HG03280 (cell line): ENCODE measurements around the gene NELFB.
"Not testable (repeated sequence)": the region's sequence is repeated elsewhere in the genome, so short reads cannot be mapped to it uniquely, and the experiment has no call there.

ENCODE experiments used
- ATAC-seq: cut with Tn5 transposase; IDR thresholded peaks from one replicate; pipeline ENCODE4 v1.9.1; 2021; ENCODE audit warnings: mild to moderate bottlenecking, moderate library complexity; ENCODE audit not compliant: unreplicated experiment

NELFB gene

DNA sequence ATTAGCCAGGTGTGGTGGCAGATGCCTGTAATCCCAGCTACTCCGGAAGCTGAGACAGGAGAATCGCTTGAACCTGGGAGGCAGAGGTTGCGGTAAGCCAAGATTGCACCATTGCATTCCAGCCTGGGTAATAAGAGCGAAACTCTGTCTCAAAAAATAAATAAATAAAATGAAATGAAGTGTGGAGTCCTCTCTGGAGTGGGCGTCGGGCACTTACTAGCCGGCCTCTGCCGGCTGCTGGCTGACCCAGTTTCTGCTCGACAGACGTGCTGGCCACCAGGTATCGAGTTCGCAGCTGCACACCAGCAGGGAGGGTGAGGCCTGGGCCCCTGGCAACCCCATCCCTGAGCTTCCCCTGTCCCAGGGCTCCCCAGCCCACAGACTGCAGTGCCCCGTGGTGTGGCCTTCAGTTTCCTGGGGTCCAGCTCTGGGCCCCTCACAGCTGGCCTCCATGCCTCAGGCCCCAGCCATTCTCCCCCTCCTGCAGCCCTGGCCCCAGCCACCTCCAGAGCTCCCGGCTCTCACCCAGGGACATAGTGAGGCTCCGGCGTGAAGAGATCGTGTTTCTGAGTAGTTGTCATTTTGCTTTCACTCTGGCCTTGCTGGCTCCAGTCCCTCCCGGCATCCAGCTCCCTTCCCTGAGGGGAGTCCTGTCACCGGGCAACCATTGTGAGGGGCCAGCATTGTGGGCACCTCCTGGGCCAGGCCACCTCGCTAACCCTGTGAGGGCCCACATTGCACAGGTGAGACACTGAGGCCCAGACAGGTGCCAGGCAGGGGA is 7.8 kb upstream of the NELFB start:
- no peak for ATAC-seq

DNA sequence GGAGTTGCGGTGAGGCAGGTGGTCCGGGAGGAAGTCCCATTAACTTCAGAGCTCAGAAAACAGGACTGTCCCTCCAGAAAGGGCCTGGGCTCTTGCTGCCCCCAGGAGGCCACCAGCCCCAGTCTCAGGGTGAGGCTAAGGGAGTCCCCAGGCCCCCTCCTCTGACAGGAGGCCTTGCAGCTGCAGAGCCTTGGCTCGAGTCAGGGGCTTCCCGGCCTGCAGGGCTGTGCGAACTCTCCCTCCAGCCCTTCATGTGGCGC is 7.3 kb upstream of the NELFB start:
- ATAC-seq: no peak

DNA sequence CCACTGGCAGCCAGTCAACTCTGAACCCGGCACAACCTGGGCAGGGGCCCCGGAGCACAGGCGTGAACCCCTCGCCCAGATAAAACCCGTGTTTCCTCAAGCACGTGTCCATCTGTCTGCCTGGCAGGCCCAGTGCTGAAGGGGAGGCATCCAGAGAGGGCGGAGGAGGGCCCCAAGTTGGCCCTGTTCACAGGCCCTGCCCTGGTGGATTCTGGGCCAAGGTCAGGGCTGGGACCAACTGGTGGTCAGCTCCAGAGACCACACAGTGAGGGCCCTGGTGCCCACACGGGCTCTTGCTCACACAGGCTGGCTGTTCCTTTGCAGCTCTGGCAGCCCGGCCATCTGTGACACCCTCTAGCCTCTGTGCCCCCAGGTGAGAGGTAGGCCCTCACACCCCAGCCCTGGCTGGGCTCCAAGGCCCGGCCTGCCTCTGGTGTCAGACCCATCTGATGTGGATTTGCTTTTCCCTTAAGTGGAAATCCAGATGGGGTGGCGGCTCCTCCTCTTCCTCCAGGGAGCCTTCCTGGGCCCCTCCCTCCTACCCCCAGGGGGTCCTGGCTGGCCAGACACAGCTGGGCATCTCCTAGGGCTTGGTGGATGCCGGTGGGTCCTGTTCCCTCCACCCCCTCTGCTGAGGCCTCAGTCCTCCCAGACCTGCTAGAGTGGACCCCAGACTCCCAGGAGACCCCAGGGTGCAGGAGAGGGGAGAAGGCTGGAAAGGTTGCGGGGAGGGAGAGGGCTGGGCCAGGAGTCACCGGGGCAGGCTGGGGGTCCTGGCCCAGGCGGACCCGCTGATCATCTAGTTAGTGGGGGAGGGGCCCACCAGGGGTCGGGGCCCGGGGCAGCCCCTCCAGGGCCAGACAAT is 4.6 kb upstream of the NELFB start:
- ATAC-seq: no peak

DNA sequence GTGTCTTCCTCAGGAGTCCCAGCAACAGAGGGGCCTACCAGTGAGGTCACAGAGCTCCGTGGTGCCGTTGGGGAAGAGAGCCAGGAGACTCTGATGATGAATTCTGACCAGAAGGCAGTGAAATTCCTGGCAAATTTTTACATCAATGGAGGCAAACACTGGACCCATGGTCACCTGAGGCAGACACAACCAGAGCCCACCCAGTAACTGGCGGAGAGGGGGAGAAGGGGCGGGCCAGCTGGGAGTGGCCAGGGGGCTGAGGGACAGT is 4.0 kb upstream of the NELFB start, which contains the start of gene STPG3:
TSS of gene STPG3 (plus strand) at position 93 of the 268 bp plus-strand sequence. CDS start at position 94, 1 bp downstream.
- ATAC-seq: no peak

DNA sequence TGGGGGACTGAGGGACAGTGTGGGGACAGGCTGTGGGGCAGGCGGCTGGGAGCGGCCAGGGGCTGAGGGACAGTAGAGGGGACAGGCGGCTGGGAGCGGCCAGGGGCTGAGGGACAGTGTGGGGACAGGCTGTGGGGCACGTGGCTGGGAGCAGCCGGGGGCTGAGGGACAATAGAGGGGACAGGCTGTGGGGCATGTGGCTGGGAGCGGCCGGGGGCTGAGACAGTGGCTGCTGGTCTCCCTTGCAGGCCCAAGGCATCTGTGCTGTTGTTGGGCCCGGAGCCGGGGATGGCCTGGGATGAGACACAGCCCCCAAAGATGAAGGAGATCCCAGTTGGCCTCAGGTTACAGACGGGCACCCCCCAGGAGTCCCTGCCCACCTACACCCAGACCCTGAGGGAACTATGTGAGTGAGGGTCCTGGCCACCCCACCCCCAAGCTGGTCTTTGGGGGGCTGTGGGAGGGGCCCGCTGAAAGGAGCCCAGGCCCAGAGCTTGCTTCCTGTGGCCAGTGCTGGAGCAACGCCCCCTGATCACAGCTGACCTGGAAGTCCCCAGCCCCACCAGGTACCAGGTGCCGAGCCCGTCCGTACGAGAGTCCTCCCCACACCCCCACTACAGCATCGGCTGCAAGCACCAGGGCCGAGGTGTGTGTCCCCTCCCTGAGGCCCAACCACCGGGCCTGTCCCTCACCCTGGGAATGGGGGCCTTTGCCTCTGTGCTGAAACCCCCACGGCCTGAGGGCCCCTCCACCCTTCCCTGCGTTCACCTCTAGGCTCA is 3.4 kb upstream of the NELFB start:
- no peak for ATAC-seq

DNA sequence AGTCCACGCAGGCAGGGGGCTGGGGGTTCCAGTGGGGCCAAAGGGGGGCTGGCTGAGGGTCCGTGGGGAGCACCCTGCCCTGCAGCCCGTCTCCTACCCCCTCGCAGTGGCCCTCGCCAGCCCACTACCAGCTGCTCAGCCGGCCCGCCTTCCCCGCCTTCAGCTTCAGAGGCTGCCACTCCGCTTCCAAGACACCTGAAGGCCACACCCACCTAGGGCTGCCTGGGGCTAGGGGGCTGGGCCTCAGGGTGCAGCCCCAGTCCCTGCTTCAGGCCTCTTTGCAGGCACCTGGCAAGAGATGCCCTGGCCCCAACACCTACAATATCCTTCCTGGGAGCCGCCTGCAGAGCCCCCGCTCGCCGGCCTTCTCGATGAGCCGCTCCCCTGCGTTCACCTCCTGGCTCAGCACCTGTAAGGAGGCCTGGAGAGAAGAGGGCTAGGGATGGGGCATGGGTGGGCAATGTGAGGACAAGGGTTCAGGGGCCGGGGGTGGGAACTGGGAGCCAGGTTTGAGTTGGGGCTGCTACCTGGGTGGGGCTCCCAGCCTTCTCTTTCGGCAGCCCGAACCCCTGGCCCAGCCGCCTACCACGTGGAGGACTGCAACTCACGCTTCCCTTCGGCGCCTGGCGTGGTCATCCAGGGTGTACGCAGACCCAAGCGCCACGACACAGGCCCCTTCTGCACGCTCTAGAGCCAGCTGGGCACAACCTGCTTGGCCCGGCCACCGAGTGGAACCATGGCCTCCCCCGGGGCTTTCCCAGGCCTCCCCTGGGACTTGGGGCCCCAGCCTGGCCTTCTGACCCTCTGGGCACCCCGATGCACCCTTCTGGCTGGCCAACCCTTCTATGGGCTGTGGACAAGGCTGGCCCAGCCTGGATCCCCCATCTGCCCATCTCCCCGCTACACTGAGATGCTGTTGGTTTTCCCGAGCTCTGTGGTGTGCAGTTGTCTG is 2.3 kb upstream of the NELFB start:
- no peak for ATAC-seq

DNA sequence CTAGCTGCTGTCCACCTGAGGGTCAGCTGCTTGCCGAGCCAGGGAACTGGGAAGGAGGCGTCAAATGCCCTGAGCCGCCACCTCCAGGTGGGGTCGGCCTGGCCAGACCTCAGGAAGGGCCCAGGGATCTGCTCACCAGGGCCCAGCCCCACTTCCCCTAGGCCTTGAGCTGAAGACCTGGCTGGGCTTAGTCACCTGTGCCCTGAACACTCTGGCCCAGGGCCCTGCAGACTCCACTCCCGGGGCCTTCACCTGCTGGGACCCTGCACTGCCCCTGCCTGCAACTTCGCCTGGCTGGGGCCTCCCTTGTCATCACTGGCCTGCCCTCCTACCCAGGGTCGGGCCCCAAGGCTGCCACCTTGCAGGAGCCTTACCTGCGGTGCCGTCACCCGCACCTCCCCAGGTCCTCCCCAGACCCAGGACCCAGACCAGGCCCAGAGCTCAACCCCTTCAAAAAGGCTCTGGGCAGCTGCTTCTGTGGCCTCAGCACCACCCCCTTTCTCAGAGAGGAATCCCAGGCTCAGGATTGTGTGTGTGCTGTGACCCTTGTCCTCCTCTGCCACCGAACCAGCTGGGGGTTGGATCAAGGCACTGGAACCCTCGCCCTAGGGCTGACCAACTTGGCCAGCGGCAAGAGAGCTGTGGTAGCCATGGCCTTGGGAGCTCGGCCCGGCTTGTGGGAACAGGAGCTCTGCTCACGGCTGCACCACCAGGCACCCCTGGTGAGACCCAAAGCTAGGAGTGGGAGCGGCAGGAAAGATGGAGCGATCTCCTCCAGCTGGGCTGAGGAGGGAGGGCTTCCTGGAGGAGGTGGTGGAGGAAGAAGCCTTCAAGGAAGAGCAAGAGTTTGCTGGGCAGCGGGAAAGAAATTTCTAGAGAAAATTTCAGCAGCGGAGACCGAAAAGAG is 1.2 kb upstream of the NELFB start:
- no peak for ATAC-seq

DNA sequence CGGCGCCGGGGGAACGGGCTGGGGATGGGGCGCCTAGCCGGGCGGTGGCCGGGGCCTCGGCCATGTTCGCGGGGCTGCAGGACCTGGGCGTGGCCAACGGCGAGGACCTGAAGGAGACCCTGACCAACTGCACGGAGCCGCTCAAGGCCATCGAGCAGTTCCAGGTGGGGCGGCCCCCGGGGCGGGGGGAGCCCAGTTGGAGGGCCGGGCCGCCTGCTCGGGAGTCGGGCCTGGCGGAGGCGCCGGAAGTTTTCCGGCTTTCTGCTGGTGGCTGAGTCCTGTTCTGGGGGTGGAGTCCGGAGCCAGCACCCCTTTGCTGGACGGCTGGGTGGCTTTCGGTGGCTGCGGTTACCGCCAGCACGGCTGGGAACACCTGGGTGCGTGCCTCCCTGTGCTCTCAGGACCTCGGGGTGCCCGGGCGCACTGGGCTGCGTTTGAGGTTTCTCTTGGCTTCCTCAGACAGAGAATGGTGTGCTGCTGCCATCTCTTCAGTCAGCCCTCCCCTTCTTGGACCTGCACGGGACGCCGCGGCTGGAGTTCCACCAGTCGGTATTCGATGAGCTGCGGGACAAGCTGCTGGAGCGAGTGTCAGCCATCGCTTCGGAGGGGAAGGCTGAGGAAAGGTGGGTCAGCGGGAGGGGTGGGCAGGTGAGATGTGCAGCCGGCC is 454 bp downstream of the NELFB start:
- no peak for ATAC-seq

DNA sequence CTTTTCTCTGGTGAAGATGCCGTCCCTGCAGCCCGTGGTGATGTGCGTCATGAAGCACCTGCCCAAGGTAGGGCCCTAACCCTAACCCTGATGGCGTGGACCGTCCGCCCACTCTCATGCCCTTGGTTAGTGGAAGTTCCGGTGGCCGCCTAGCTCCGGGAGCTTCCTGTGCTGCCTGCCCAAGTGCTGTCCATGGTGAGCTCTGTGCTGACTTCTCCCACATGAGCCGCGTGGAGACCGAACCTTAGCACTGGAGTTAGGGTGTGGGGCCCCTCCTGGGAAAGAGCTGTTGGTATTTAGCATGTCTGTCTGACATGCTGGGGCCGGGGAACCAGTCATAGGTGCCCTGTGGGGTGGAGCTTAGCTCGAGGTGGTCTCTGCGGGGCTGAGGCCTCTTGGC is 1.2 kb downstream of the NELFB start:
- no peak for ATAC-seq

DNA sequence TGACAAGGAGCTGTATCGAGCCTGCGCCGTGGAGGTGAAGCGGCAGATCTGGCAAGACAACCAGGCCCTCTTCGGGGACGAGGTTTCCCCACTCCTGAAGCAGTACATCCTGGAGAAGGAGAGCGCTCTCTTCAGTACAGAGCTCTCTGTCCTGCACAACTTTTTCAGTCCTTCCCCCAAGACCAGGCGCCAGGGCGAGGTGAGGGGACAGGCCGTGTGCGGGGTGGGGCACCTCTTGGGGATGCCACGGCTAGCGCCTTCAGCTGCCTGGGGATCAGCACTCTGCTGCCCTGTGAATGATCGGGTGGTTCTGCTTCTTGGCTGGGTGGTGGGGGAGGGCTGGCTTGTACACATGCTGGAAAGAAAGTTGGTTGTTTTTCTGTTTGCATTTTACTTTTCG is 1.7 kb downstream of the NELFB start:
- no peak for ATAC-seq

DNA sequence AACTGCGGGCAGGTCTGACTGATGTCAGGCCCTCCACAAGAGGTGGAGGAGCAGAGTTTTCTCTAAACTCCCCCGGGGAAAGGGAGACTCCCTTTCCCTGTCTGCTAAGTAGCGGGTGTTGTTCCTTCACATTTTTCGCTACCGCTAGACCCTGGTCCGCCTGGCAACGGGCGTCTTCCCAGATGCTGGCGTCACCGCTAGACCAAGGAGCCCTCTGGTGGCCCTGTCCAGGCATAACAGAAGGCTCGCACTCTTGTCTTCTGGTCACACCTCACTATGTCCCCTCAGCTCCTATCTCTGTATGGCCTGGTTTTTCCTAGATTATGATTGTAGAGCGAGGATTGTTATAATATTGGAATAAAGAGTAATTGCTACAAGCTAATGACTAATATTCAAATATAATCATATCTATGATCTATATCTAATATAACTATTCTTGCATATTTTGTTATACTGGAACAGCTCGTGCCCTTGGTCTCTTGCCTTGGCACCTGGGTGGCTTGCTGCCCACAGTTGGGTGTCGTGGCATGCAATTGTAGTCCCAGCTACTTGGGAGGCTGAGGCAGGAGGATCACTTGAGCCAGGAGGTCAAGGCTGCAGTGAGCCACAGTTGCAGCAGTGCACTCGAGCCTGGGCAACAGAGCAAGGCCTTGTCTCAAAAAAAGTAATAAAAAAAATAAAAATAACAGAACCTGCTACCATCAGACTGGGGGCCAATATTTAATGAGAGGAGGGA is 7.2 kb downstream of the NELFB start:
- ATAC-seq: not testable (repeated sequence)

DNA sequence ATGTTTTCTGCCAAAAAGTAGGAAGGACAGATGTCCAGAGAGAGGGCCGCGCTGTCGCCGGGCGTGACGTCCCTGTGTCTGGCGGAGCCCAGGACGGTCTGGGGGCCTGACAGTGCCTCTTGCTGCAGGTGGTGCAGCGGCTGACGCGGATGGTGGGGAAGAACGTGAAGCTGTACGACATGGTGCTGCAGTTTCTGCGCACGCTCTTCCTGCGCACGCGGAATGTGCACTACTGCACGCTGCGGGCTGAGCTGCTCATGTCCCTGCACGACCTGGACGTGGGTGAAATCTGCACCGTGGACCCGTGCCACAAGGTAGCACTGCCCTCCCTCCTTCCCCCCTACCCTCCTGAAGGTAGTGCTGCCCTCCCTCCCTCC is 7.8 kb downstream of the NELFB start:
- ATAC-seq: no peak

DNA sequence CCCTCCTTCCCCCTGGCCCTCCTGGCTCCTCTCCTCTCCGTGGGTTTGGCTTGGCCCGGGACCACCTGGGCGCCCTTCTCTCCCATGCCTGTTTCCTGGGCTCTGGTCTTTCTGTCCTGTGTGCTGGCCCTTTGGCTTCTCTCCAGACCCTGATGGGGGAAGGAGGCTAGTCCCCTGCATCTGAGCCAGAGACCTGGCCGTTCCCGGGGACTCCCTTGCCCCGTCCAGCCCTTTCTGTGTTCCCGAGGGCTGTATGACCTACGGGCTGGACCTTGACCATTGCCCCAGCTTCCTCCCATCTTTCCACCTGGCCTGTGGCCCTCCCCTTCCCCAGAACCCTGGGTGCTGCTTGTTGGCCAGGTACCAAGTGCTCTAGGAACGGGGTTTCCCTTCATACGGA is 8.4 kb downstream of the NELFB start:
- ATAC-seq: no peak

DNA sequence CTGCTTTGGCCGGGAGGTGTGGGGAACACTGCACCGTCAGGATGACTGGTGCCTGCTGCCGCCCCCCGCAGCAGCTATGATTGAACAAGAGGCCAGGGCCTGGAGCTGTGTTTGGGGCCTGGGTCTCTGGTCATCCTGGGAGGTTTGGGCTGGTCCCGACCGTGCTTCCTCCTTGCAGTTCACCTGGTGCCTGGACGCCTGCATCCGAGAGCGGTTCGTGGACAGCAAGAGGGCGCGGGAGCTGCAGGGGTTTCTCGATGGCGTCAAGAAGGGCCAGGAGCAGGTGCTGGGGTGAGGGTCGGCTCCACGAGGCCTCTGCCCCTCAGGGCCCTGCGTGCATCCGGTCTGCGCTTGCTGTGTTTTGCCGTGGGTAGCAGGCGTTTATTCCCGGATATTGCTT is 8.9 kb downstream of the NELFB start:
- ATAC-seq: no peak

DNA sequence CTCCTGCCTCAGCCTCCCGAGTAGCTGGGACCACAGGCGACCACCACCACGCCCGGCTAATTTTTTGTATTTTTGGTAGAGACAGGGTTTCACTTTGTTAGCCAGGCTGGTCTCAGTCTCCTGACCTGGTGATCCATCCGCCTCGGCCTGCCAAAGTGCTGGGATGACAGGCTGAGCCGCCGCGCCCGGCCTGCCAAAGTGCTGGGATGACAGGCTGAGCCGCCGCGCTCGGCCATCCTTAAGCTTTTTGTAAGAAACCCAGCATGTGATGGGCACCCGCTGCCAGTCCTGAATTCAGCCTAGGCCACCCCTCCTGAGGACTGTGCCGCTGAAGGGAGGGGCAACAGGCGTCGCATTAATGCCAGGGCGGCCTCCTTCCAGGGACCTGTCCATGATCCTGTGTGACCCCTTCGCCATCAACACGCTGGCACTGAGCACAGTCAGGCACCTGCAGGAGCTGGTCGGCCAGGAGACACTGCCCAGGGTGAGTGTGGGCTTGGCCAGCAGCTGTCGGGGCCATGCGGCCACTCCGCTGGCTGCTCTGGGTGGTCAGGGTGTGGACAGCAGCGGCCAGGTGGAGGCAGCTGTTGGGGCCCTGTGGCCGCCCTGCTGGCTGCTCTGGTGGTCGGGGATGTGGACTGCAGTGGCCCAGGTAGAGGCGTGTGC is 10.5 kb downstream of the NELFB start:
- ATAC-seq: no peak

DNA sequence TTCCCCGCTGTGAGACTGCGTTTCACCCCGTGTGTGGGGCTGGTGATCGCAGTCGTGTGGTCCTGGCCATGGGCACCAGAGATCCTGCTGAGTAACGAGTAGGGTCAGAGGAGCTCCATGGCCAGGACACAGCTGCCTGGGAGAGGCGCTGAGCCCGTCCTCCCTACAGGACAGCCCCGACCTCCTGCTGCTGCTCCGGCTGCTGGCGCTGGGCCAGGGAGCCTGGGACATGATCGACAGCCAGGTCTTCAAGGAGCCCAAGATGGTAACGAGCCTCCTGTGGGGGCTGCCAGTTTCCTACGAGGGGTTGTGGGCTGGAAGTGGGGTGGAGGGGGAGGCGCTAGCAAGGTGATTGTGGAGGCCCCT is 11.0 kb downstream of the NELFB start:
- ATAC-seq: no peak

DNA sequence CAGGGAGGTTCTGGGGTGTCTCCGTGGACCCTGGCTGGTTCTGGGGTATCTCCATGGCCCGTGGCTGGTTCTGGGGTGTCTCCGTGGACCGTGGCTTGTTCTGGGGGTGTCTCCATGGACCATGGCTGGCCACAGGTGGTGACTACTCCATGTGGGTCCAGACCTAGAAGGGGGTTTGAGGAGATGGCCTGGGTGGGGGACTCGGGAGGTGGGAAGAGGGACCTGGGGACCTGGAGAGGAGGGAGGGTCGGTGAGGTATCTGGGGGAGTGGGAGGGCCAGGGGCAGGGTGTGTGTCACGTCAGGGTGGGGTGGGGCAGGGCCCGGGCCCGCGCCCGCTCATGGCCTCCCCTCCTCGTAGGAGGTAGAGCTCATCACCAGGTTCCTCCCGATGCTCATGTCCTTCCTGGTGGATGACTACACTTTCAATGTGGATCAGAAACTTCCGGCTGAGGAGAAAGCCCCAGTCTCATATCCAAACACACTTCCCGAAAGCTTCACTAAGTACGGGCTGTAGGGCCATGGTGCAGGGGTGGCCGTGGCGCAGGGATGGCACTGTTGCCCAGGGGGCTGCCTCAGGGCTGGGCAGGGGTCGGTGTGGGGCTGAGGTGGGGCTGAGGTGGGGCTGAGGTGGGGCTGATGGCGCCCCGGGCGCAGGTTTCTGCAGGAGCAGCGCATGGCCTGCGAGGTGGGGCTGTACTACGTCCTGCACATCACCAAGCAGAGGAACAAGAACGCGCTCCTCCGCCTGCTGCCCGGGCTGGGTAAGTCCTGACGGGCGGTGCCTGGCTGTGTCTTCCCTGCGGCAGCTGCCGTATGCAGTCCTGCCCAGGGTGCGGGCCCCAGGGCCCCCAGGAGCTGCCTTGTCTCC is 11.7 kb downstream of the NELFB start:
- ATAC-seq: no peak
